Left renal pelvis (tissue), 4 donors: ENCODE results near the gene TRAF1. TPM values are rescaled to one million over a fixed set of nuclear protein-coding genes. Genes with fewer than 3 reads are reported as not detected.

Experiments
- DNase-seq, 4 donors: peaks; one replicate each; pipeline ENCODE4 v3.0.0-alpha.2; 2013; ENCODE audit warnings: low read depth in 4 of 4, low spot score in 3 of 4
- polyA plus RNA-seq, 4 donors: library from polyadenylated mRNA; unstranded; fragments of 120-200 nt; gene quantifications; one replicate each; pipeline ENCODE4 v1.2.1, GENCODE V29; 2013; ENCODE audit not compliant: insufficient read length in 4 of 4

The TRAF1 gene
- polyA plus RNA-seq, 4 donors: 4.4 to 7.3 (median 5.8) TPM

DNA sequence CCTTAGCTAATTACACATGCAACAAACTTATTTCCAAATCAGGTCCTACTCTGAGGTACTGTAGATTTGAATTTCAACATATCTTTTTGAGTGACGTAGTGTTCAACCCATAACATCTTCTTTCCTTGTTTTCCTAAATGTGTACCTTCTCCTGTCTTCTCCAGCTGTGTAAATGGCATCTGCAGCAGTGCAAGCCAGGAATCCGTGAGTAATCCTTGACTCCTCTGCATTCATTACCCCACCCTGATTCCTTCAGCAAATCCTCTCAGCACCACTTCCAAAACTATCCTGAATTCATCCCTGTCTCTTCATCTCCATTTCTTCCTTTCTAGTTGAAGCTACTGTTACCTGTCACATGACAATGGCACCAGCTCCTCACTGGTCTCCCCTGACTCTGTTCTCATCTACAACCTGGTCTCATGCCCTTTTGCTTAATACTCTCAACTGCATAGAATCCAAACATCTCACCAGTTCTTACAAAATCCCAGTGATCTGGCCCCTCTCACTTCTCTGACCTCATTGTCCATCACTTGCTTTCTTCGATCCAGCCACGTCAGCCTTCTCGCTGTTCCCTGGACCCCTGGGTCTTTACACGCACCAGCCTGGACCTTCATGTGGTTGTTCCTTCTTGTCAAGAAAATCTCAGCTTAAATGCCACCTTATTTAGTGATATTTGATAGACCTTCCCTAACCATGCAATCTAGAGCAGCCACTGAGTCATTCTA lies 14.6 kb upstream of the TRAF1 start:
- DNase-seq: no peak

DNA sequence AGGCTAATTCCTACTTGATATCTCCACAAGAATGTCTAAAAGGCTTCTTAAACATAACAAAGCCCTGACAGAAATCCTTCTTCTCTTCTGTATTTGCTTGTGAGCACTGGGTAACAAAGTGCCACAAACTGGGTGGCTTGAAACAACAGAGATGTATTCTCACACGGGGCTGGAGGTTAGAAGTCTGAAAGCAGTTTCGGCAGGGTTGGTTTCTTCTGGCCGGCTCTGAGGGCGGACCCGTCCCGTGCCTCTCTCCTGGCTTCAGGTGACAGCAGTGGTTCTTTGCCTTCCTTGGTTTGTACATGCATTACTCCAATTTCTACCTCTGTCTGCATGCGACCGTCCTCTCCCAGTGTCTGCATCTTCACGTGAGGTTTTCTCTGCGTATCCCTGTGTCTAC lies 14.0 kb upstream of the TRAF1 start:
- no peak for DNase-seq

DNA sequence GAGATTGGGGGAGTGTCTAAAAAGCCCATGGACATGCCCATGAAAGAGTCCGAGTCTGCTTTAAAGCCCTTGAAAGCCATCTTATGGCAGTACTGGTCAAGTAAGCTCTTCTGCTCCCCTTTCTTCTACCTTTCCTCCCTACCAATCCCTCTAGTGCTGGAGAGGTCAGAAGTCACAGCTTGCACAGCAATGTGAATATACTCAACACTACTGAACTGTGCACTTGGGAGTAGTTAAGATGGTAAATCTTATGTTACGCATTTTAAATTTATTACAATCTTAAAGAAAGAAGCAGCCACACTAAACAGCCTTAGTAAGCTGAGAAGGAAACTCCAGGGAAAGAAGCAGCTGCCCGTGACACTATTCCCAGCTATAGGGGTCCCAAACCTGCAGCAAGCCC lies 12.3 kb upstream of the TRAF1 start:
- no peak for DNase-seq

DNA sequence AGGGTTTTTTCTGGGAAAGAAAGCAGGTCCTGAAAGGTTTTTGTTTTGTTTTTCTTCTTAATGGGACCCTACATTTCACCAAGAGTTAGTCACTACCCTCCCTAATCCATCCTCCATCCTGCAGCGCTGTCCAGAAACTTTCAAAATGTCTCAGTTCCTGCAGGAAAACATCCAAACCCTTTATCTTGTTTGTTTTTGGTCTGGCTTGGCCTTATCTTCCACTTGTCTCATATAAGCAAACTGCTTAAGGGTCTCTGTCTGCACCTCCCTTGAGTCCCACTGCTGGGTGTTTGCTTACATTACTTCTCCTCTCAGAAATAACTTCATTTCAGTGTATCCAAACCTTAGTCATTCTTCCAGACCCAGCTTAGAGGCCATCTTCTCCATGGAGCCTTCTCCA lies 11.0 kb upstream of the TRAF1 start:
- no peak for DNase-seq

DNA sequence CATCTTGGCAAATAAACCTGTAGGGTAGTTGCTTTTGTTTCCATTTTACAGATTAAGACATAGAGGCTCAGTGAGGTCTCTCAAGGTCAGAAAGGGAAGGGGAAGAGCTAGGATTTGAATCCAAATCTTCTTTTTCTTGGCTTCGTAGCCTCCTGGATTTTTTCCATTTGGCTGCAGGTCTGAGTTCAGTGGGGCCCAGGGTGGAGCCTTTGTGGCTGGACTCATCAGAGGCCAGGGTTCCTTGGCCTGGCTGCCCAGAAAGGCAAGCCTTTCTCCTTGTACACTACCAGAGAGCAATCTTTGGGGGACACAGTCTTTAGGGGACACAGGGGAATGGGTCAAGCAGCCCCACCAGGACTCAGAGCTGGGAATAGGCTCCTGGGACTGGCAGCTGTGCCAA lies 10.5 kb upstream of the TRAF1 start:
- DNase-seq: no peak

DNA sequence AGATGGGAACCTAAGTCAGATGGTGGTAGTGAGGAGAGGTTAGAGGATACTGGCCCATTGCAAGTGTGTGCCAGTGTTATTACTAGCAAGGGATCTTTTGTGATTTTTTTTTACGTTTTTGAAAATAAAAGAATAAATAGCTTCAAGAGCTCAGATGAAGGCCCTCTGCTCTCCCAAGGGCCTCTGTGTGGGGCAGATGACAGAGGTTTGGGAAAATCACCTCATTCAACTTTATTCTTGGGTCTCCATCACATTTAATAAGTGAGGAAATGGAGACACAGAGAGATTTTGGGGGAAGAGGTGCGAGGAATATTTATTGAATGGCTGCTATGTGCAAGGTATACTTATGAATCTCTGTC lies 10.1 kb upstream of the TRAF1 start:
- no peak for DNase-seq

DNA sequence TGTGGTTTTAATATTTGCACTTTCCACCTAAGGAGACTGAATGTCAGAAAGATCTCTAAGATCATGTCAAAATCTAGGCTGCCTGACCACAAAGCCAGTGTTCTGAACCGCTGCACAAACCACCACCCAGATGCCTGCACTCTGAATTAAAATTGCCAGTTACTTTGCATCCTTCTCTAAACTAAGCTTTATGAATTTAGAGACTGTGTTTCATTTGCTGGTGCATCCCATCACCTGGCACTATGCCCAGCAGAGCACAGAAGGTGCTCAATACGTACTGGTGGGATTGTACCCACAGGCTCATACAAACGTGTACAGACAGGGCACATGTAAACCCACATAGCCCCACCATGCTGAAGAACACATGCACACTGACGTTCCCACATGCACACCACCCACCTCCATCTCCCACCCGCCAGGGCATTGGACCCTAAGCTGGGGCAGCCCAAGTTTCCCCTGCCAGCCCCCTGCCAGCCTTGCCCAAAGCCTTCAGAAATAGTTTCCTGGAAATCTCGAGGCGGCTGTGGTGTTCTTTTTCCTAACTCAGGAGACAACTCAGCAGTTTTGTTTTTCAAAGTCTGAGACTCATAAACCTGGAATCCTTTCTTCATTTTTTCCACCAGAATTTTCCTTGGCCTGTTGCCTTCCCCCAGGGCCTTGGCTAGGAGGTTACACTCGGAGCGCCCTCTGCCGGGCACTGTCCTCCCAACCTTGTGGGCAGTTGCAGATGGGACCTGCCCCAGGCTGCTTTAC lies 9.6 kb upstream of the TRAF1 start:
- DNase-seq: no peak

DNA sequence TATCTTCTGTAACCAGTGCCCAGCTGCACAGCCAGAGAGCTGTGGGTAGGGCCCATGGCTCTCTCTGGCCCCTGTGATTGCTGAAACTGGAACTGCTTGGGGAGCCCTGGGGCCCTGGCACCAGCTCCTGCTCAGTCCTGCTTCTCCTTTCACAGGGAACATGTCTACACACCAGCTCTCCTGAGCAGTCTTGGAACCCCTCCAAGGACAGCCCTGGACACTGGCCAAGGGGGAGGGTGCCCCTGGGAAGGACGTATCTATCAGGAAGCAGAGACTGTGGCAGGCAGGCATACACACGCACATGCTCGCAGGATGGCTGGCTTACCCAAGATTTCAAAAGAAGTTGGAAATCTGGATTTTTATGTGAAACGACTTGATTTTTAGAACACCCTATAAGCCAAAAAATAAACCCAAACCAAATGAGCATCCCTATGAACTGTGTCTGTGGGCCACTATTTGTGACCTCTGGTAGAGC lies 8.8 kb upstream of the TRAF1 start:
- DNase-seq: no peak

DNA sequence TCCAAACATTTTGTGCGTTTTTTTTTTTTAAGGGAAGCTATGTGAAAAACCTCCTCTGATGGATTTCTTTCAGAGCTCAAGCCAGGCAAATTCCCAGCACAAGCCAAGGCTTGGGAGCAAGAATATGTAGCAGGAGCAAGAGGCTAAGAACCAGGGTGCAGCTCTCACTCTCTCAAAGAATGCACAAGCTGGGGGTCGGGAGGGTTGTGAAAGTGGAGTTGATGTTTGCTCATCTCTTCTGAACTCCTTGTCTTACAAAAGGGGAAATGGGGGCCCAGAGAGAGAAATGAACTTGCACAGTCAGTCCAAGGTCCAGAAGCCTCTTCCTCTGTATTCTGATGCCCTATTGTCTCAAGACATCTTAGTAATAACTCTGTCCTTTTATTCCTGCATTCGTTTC lies 7.7 kb upstream of the TRAF1 start:
- no peak for DNase-seq

DNA sequence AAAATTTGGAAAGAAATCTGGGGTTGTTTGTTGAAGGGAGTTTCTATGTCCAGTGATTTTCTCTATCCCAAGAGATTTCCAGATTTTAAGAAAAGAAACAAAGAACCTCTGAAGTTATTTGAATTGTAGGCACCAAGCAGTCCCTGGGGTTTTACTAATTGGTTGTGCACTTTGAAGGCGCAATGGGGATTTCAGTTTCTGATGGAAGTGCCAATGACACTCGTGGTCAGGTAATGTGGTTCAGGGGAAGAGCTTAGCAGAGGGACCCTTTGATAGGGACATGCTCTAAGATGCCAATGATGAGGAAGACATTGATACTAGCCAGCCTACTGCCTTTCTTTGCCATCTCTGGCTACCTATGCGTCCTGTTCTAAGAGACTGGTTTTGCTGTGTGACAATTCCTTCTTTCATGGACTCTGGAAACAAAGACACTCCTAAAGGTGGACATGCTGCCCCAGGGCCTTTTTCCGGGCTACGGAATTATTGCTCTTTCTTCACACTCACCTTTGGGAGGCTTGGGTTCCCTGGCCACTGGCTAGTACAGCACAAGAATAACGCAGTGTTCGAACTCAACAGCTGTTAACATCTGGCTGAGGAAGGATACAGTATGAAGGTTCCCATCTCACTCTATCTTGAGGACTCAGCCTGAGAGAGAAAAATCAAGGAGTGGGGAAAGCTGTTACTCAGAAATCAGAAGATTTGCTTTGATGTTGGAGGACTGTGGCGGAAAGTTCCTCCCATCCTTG lies 6.9 kb upstream of the TRAF1 start:
- no peak for DNase-seq

DNA sequence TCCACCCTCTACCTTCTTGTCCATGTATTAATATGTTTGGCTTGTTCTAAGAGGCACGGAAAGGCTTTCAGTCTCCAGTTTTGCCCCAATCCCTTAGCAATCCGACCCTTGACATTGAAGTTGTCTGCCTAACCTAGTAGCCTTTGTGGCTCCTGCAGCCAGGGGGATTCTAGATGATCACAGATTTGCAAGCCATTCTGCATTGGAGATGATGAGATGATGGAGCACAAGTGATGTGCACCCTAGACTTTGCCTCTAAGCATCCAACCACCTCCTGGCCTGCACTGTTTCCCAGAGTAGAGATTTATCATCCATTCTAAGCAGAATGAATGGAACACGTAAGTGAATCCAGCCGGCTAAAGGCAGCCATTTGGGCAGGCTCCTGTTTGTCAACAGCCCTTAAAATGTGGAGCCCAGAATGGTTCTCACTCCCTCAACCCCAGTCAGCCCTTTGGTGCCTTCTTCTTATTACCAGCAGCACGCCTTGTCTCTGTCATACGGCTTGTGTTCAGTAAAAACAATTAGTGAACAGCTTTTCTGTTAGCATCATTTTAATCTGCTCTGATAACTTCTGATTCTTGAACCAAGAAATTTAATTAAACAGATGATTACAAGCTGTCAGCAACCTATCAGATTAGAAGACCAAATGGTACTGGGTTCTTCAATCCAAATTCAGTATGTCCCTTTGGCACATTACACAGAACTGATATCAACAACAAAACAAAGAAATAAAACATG lies 5.7 kb upstream of the TRAF1 start:
- no peak for DNase-seq

DNA sequence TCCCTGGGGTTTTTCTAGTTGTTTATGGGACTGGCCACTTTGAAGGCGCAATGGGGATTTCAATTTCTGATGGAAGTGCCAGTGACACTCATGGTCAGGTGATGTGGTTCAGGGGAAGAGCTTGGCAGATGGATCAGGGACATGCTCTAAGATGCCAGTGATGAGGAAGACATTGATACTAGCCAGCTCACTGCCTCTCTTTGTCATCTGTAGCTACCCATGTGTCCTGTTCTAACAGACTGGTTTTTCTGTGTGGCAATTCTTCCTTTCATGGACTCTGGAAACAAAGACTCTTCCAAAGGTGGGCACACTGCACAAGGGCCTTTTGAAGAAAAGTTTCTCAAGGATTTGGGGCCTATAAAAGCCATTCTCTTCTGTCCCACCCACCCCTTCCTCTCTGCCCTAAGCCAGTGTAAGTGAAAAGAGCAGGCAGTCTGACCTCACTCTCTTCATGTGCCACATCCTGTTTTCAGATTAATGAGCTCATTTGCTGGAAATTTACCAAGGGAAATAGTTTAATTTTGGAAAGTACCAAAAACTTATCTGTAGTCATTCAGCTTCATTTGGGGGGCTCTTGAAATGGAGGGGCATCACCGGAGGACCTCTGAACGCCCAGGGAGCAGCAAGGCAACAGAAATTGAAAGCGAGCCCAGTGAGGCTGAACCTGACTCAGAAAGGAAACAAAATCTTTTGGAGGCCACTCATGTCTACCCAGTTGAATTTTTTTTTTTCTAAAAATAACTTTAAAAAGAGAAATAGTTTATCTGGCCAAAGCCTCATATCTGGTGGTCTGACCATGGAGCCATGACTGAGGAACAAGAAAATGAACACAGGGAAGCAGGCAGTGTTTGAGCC lies 4.9 kb upstream of the TRAF1 start:
- no peak for DNase-seq

DNA sequence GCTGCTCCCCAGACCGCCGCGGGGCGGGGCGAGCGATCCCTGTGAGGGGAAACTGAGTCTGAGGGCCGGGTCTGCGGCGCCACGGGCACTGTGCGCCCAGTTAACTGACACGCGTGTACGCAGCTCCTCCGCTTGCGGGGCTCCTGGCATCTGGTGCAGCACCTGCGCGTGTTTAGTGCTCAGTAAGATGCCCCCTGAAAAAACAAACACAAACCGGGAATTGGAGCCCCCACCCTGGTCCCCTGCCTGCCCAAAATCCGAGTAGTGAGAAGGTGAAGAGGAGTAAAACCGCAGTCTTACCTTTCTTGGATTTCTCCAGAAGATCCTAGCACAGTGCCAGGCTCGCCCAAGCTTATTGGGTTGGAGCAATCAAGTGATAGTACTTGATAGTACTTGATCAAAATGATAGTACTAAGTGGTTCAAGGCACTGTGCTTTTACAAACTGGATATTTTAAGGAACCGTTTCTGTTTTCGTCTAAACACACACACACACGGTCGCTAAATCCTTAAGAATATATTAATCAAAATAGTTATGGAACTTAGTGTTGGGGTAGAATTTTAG lies 2.7 kb upstream of the TRAF1 start:
- DNase-seq: no peak

DNA sequence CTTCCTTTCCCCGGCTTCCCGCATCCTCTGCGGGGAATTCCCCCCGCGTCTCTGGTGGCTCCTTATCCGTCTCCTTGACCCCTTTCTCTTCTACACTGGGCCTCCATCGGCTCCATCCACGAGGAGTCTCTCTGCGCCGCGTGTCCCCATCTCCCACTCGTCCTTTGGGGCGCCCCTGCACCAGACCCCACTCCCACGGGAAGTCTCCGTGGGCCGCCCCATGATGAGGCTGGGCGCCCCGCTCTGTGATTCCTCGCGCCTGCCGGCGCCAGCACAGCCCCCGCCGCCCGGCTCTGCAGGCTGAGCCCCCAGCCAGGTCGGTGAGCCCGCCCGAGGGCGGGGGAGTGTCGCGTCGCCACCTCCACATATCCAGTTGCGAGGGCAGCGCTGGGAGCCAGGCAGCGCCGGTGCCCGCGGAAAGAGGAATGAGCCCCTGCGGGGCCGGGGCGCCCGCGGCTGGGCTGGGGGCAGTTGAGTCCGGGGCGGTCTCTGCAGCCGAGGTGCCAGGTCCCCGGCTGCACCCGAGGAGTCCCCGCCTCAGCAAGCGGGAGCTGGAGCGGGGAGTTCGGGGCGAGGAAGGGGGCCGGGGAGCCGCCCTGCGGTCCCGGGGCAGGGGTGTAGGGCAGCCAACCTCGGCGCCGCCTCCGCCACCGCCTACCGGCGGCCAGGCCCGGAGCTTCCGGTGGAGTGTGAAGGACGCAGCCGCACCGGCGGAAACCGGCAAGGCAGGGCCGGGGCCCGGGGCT lies 2.1 kb upstream of the TRAF1 start:
- no peak for DNase-seq

DNA sequence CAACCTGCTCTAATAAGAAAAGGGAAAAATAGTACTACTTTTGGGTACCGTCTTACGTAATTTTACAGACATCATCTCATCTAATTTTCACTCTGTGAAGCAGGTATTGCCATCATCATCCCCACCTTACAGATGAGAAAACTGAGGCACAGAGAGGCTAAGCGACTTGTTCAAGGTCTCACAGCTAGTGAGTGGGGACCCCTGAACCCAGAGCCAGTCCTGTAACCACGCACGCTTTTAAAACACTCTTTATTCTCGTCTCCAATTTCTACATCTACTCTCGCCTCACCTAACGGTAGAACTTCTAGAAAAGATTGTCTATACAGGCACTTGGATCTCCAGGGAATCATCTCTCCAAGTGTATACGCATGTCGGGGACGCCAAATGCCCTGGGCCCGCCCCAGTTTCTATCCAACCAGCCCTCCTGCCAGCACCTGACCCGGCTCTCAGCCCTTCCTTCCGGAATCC lies 1.5 kb upstream of the TRAF1 start:
- no peak for DNase-seq

DNA sequence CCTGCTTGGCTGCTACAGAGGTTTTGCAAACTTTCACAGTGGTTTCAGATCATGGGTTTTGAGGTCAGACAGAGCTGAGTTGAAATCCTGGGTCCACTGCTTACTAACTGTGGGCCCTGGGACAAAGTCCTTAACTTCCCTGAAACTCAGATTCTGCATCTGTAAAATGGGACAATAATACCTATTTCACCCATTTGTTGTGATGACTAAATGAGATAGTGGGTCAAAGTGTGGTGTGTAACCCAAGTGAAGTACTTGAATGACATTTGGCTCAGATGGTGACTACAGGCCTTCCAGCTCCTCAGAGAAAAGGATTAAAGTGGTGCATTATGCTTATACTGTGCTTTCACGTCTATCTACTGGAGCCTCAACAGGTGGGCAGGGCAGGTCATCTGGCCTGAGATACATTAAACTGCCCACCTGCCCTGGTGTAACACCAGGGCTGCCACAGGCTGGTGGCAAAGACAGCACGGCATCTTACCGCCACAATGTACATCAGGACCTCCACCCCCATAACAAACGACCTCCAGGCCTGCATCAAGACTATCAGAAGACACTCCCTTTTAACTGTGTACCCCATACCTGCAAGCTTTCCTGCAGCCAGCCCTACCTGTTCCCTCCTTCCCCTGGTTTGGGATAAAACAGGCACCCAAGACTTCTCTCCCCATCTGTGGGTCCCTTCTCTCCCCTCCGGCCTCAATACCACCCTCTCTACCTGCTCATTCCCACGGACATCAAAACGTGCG lies 846 bp upstream of the TRAF1 start:
- no peak for DNase-seq

DNA sequence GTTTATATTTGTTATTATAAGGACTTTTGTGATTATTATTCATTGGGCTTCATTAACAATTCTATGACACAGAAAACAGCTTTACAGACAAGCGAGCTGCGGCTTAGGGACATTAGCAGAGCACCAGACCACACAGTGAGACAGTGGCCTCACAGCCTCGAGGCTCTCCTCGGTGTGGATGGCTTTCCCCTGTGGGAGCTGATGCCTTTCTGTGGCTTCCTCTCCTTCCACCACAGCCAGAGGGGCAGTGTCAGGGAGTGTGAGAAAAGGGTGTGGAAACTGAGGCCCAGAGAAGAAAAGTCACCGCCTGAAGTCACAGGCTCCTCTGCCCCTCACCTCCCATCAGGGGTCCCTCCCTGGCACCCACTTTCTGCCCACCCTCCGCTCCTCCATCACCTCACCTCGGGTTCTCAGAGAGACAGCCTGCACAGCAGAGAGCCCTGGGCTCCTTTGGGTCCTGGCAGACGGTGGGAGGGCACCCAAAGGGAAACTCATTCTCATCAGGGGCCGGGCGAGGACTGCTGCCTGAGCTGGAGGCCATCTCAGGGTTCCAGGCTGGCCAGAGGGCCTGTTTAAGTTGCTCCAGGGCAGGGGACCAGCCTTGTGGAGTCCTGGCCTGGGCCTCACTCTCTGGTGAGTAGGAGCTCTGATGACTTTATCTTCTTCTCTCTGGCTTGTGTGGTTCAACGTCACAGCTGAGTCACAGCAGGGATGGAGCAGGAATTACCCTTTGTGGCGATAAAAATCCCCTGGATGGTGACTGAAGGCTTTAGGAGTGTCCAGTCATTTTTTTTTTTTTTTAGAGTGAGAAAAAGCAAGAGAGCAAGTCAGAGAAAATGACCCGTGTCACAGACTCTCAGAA lies 830 bp downstream of the TRAF1 start:
- no peak for DNase-seq
